ENCODE measurements around the gene ONECUT1.

DNA sequence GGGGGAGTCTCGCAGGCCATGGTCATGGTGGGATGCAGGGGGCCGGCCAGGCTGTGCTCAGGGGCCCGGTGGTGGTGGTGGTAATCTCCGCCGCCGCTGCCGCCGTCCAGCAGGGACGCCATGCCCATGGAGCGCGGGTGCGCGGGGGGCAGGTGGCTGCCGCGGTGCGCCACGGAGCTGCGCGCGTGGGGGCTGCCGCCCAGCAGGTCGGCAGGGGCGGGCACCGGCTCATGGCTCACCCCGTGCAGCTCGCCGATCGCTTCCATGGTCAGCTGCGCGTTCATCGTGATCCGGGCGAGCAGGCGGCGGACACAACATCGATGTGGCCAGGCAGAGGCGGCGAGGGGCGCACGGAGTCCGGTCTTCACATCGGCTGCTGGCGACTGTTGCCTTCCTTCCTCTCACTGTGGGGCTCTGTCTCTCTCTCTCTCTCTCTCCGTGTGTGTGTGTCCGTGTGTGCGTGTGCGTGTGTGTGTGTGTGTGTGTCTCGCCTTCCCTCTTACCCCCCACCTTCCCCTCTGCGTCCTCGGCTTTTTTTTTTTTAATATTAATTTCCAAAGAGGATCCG lies 451 bp downstream of the ONECUT1 start:
- TF ChIP-seq, protein P1, sequence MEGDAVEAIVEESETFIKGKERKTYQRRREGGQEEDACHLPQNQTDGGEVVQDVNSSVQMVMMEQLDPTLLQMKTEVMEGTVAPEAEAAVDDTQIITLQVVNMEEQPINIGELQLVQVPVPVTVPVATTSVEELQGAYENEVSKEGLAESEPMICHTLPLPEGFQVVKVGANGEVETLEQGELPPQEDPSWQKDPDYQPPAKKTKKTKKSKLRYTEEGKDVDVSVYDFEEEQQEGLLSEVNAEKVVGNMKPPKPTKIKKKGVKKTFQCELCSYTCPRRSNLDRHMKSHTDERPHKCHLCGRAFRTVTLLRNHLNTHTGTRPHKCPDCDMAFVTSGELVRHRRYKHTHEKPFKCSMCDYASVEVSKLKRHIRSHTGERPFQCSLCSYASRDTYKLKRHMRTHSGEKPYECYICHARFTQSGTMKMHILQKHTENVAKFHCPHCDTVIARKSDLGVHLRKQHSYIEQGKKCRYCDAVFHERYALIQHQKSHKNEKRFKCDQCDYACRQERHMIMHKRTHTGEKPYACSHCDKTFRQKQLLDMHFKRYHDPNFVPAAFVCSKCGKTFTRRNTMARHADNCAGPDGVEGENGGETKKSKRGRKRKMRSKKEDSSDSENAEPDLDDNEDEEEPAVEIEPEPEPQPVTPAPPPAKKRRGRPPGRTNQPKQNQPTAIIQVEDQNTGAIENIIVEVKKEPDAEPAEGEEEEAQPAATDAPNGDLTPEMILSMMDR (IDR thresholded peaks at IDR 0.05) = no peak
- TF ChIP-seq POLR2AphosphoS5 (IDR thresholded peaks at IDR 0.05) (no peak), POLR2A (IDR thresholded peaks at IDR 0.05) (no peak)
